ENCODE data around the gene MS4A15. TPM values are rescaled to one million over a fixed set of nuclear protein-coding genes. Genes with fewer than 3 reads are reported as not detected.
"Not testable (repeated sequence)": the region's sequence is repeated elsewhere in the genome, so short reads cannot be mapped to it uniquely, and the experiment has no call there.

The MS4A15 gene
- total RNA-seq (under 1 TPM in 2 of 9 donors, not detected in 7; 0.25 to 0.28 TPM), polyA plus RNA-seq (under 1 TPM in 2 of 3 donors, not detected in 1; 0.07 to 0.22 TPM)
- long read RNA-seq, donor 1, result 0 reads
- long read RNA-seq, donor 2, result 0 reads
- long read RNA-seq, donor 3, result 0 reads
- long read RNA-seq, donor 4, result 0 reads
- long read RNA-seq, donor 5, result 0 reads
- long read RNA-seq, donor 6, result 0 reads
- long read RNA-seq, donor 7, result 0 reads
- long read RNA-seq, donor 8, result 0 reads
- long read RNA-seq, donor 9, result 0 reads
- long read RNA-seq, donor 10, result 0 reads

GRCh38 chr11:60756307-60757032 is at the start of gene MS4A15:
MS4A15 (plus strand) TSS chr11:60756867; CDS start chr11:60763734, 6,867 bp downstream.
- H3K36me3 ChIP-seq (replicated peaks in 1 of 2), result no peaks in the 10 kb centered on the region
- H3K4me1 ChIP-seq (replicated peaks in 1 of 2), result no peaks in the 10 kb centered on the region
- no peak for DNase-seq
- no peaks in the 10 kb centered on the region for H3K9me3 ChIP-seq (replicated peaks in 1 of 3)
- WGBS, 4 donors, result 55 to 66% (median 62%) methylated on average over 14 of the region's 14 CpGs
- H3K27ac ChIP-seq, result no peak within 1 kb of the TSS
- TF ChIP-seq POLR2A (IDR thresholded peaks at IDR 0.05), result no peak
- TF ChIP-seq CTCF (IDR thresholded peaks at IDR 0.05), result peak in 1 of 6 experiments; percentile 15
- no peaks in the 10 kb centered on the region for H3K27me3 ChIP-seq
- intact Hi-C loops (cut with DNase I), result no loop called here
- no peak within 1 kb of the TSS for H3K4me3 ChIP-seq

- DNase-seq, result no peak
- WGBS, 4 donors, result 65 to 85% (median 79%) methylated on average over 5 of the region's 5 CpGs
- intact Hi-C loops (cut with DNase I), result no loop called here
- Histone ChIP-seq H3K9me3 (replicated peaks in 1 of 3) (no peaks in the 10 kb centered on the region), H3K36me3 (replicated peaks in 1 of 2) (no peaks in the 10 kb centered on the region), H3K4me3 (no peak overlapping the region), H3K27me3 (no peaks in the 10 kb centered on the region), H3K4me1 (replicated peaks in 1 of 2) (no peaks in the 10 kb centered on the region), H3K27ac (no peak overlapping the region)
- TF ChIP-seq CTCF (IDR thresholded peaks at IDR 0.05) (no peak), POLR2A (IDR thresholded peaks at IDR 0.05) (no peak)
Measured at GRCh38 chr11:60706931-60707330, 49.7 kb upstream of the MS4A15 start.

- H3K4me1 ChIP-seq (replicated peaks in 1 of 2), result no peaks in the 10 kb centered on the region
- H3K27me3 ChIP-seq, result no peaks in the 10 kb centered on the region
- no peaks in the 10 kb centered on the region for H3K9me3 ChIP-seq (replicated peaks in 1 of 3)
- H3K27ac ChIP-seq, result no peak overlapping the region
- 70 to 77% (median 74%) methylated on average over 4 of the region's 4 CpGs for WGBS, 4 donors
- intact Hi-C loops (cut with DNase I), result no loop called here
- TF ChIP-seq POLR2A (IDR thresholded peaks at IDR 0.05) (no peak), CTCF (IDR thresholded peaks at IDR 0.05) (no peak)
- DNase-seq, result no peak
- H3K36me3 ChIP-seq (replicated peaks in 1 of 2), result no peaks in the 10 kb centered on the region
- H3K4me3 ChIP-seq, result no peak overlapping the region
Measured at GRCh38 chr11:60710482-60710881, 46.2 kb upstream of the MS4A15 start.

GRCh38 chr11:60711276-60711675 is 45.4 kb upstream of the MS4A15 start:
- TF ChIP-seq POLR2A (IDR thresholded peaks at IDR 0.05) (no peak), CTCF (IDR thresholded peaks at IDR 0.05) (no peak)
- intact Hi-C loops (cut with DNase I), result no loop called here

GRCh38 chr11:60713423-60713822 is 43.2 kb upstream of the MS4A15 start:
- H3K4me3 ChIP-seq; H3K36me3 ChIP-seq (replicated peaks in 1 of 2); H3K9me3 ChIP-seq (replicated peaks in 1 of 3); H3K27me3 ChIP-seq; DNase-seq; H3K27ac ChIP-seq; intact Hi-C loops (cut with DNase I); H3K4me1 ChIP-seq (replicated peaks in 1 of 2): not testable (repeated sequence)
- 76 to 86% (median 77%) methylated on average over 6 of the region's 6 CpGs for WGBS, 4 donors

More at GRCh38 chr11:60711276-60711675, 45.4 kb upstream of the MS4A15 start:
- Histone ChIP-seq H3K9me3 (replicated peaks in 1 of 3) (no peaks in the 10 kb centered on the region), H3K27ac (no peak overlapping the region), H3K4me1 (replicated peaks in 1 of 2) (no peaks in the 10 kb centered on the region), H3K4me3 (no peak overlapping the region), H3K27me3 (no peaks in the 10 kb centered on the region), H3K36me3 (replicated peaks in 1 of 2) (no peaks in the 10 kb centered on the region)
- 76 to 86% (median 83%) methylated on average over 4 of the region's 4 CpGs for WGBS, 4 donors
- no peak for DNase-seq
